ENCODE measurements around the gene PITPNM2.

Gene PITPNM2

DNA sequence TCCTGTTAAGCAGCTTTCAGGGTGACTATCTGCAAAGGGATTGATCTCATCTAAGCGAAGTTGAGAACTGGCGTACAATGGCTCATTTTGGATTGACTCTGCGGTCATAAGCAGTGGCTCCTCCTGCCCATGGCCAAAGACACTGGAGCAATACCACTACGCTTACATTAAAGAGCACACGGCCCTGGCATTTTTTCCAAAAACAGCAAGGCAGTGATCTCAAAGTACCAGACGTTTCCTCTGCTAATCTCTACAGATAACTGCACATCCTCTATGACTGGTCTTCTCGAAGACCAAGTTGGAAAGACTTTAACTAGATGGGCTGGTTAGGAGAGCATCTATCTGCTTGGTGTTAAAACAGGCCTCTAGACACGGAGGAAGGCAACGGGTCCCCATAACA, 2.7 kb downstream of the PITPNM2 start:
- Histone ChIP-seq H3K4me2 (ENCODE audit: low read length) (no peak overlapping the region), H4K20me1 (ENCODE audit: control insufficient read depth, insufficient read depth, low read depth, low read length) (peaks cover 9% of the 10 kb centered on the region; the same call in 1 of the 2 replicates), H3K9me3 (ENCODE audit: control insufficient read depth, insufficient read depth, low read length) (no peaks in the 10 kb centered on the region), H3F3A (ENCODE audit: control insufficient read depth, insufficient read depth) (peaks cover 11% of the 10 kb centered on the region), H3K4me1 (ENCODE audit: control insufficient read depth, low read length) (peaks cover 9% of the 10 kb centered on the region; the same call in 1 of the 2 replicates), H3K79me2 (ENCODE audit: control insufficient read depth, low read length) (no peaks in the 10 kb centered on the region), H3K4me3 (ENCODE audit: low read length) (no peak overlapping the region), H3K9me2 (replicated peaks; ENCODE audit: control insufficient read depth, low read length) (no peaks in the 10 kb centered on the region), H3K36me3 (ENCODE audit: control insufficient read depth, low read length) (no peaks in the 10 kb centered on the region), H3K27ac (ENCODE audit: low read depth, low read length) (no peak overlapping the region), H3K27me3 (ENCODE audit: control insufficient read depth, low read length) (peaks cover 48% of the 10 kb centered on the region)
- TF ChIP-seq CTCF (IDR thresholded peaks at IDR 0.05; ENCODE audit: low read depth, low read length, poor library complexity, severe bottlenecking): no peak
- TF ChIP-seq EZH2phosphoT487 (IDR thresholded peaks at IDR 0.05; ENCODE audit: borderline replicate concordance, low read length): no peak

GRCh38 chr12:123145211-123145610, 5.7 kb downstream of the PITPNM2 start:
- Histone ChIP-seq H4K20me1 (ENCODE audit: control insufficient read depth, insufficient read depth, low read depth, low read length) (peaks cover 5% of the 10 kb centered on the region; the same call in 1 of the 2 replicates), H3K36me3 (ENCODE audit: control insufficient read depth, low read length) (no peaks in the 10 kb centered on the region), H3F3A (ENCODE audit: control insufficient read depth, insufficient read depth) (no peaks in the 10 kb centered on the region), H3K9me2 (replicated peaks; ENCODE audit: control insufficient read depth, low read length) (no peaks in the 10 kb centered on the region), H3K79me2 (ENCODE audit: control insufficient read depth, low read length) (no peaks in the 10 kb centered on the region), H3K4me3 (ENCODE audit: low read length) (no peak overlapping the region), H3K9me3 (ENCODE audit: control insufficient read depth, insufficient read depth, low read length) (no peaks in the 10 kb centered on the region), H3K27ac (ENCODE audit: low read depth, low read length) (no peak overlapping the region), H3K4me1 (ENCODE audit: control insufficient read depth, low read length) (peaks cover 6% of the 10 kb centered on the region; the same call in 1 of the 2 replicates), H3K4me2 (ENCODE audit: low read length) (no peak overlapping the region), H3K27me3 (ENCODE audit: control insufficient read depth, low read length) (peaks cover 49% of the 10 kb centered on the region)
- TF ChIP-seq EZH2phosphoT487 (IDR thresholded peaks at IDR 0.05; ENCODE audit: borderline replicate concordance, low read length) (no peak), CTCF (IDR thresholded peaks at IDR 0.05; ENCODE audit: low read depth, low read length, poor library complexity, severe bottlenecking) (no peak)

DNA sequence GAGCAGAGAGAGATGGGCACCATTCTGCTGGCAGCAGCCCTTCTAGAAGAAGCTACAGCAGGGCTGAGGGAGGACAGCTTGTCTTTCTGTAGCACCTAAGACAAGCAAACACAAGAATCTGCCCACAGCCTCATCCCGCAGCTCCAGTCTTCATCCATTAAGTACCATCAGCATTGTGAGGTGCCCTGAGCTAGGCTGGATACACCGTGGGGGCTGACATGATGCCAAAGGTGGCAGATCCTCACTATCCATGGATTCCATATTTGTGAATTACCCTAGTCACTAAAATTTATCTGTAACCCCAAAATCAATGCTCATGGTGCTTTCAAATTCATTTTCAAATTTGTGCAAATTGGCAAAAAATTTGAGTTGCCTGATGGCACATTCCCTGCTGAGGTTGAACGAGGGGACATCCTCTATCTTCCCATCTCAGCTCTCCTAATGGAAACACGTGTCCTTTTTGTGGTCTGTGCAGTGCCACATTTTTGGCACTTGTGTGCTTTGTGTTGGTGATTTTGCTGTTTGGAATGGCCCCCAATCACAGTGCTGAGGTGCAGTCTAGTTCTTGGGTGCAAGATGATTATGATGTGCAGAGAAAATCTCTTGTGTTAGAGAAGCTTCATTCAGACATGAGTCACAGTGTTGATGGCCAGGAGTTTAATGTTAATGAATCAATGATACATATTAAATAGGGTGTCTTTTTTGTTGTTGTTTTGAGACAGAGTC, 7.0 kb downstream of the PITPNM2 start:
- TF ChIP-seq CTCF (IDR thresholded peaks at IDR 0.05; ENCODE audit: low read depth, low read length, poor library complexity, severe bottlenecking) (no peak), EZH2phosphoT487 (IDR thresholded peaks at IDR 0.05; ENCODE audit: borderline replicate concordance, low read length) (no peak)
- no peaks in the 10 kb centered on the region for H3K79me2 ChIP-seq (ENCODE audit: control insufficient read depth, low read length)
- no peak overlapping the region for H3K27ac ChIP-seq (ENCODE audit: low read depth, low read length)
- no peaks in the 10 kb centered on the region for H3K9me2 ChIP-seq (replicated peaks; ENCODE audit: control insufficient read depth, low read length)
- no peaks in the 10 kb centered on the region for H3K36me3 ChIP-seq (ENCODE audit: control insufficient read depth, low read length)
- H3K9me3 ChIP-seq (ENCODE audit: control insufficient read depth, insufficient read depth, low read length): no peaks in the 10 kb centered on the region
- peaks cover 36% of the 10 kb centered on the region for H3K27me3 ChIP-seq (ENCODE audit: control insufficient read depth, low read length)
- 0 out of 2 replicates have a peak, but pooled peaks cover 4% of the 10 kb centered on the region for H3K4me1 ChIP-seq (ENCODE audit: control insufficient read depth, low read length)
- no peak overlapping the region for H3K4me3 ChIP-seq (ENCODE audit: low read length)
- no peaks in the 10 kb centered on the region for H4K20me1 ChIP-seq (ENCODE audit: control insufficient read depth, insufficient read depth, low read depth, low read length)
- H3F3A ChIP-seq (ENCODE audit: control insufficient read depth, insufficient read depth): no peaks in the 10 kb centered on the region
- H3K4me2 ChIP-seq (ENCODE audit: low read length): no peak overlapping the region

All from DOHH2 (cell line).